Testis (tissue), 2 donors: ENCODE measurements around the gene WDR36.

Experiments used
- CTCF ChIP-seq, 3 experiments: fragments of 450-650 bp in 2 of 3; fragments of 200-600 bp in 1 of 3; sonication (generic) in 1 of 3; IDR thresholded peaks; one replicate each; pipeline ENCODE4 v1.5.1; 2016 to 2019; ENCODE audit warnings: antibody characterized with exemption in 3 of 3, mild to moderate bottlenecking in 2 of 3, moderate library complexity in 1 of 3
- POLR2A ChIP-seq: fragments of 450-650 bp; IDR thresholded peaks from one replicate; pipeline ENCODE4 v1.6.1; 2017; ENCODE audit warnings: antibody characterized with exemption, mild to moderate bottlenecking, moderate library complexity

DNA sequence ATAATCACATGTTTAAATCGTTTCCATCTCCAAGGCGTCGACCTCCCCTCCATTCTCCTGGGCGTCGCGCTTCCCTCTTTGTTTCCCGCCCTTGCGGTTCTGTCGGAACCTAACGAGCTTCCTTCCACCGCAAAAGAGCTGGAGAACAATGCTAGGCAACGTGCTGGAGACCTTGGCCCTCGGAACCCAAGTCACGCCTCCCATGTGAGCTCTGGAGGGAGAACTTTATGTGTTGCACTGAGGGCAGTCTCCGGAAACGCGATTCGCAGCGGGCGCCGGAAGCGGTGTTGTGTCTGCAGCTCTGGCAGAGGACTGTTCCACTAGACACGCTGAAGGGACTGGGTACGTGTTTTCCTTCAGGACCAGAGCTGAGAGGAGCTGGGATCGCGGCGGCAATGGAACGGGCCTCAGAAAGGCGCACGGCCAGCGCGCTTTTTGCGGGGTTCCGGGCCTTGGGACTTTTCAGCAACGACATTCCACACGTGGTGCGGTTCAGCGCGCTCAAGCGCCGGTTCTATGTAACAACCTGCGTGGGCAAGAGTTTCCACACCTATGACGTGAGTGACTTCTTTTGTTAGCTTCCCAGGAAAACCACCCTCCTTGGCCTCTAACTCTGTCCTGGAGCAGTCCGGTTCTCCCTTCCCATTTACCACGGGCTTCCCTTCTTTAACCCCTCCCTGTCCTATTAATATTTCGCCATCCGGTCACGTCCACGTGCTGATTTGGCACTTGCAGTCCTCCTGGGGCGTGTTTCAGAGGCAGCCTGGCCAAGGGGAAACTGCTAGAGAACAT is at the start of gene WDR36:
- TF ChIP-seq CTCF (IDR thresholded peaks at IDR 0.05) (peak in 1 of 3 experiments; percentile 2), POLR2A (no peak)
